Testis (tissue), 3 donors: ENCODE results near the gene ASTN1. TPM values are rescaled to one million over a fixed set of nuclear protein-coding genes. Genes with fewer than 3 reads are reported as not detected.

Experiments
- DNase-seq: peaks from one replicate; pipeline ENCODE4 v3.0.0-alpha.2; 2019
- H3K27ac ChIP-seq, 2 donors: fragments of 200-600 bp; sonication (generic); one replicate each; pipeline ENCODE4 v1.5.1; 2019
- H3K27me3 ChIP-seq: fragments of 200-600 bp; sonication (generic); one replicate; pipeline ENCODE4 v1.5.1; 2019
- H3K36me3 ChIP-seq: fragments of 200-600 bp; sonication (generic); one replicate; pipeline ENCODE4 v1.5.1; 2017; ENCODE audit warnings: low read depth; ENCODE audit errors: missing control alignments
- H3K4me1 ChIP-seq: fragments of 200-600 bp; sonication (generic); one replicate; pipeline ENCODE4 v1.5.1; 2019
- H3K4me3 ChIP-seq, 2 donors: fragments of 200-600 bp; sonication (generic); one replicate each; pipeline ENCODE4 v1.5.1; 2017 to 2019
- H3K9me3 ChIP-seq: fragments of 200-600 bp; sonication (generic); one replicate; pipeline ENCODE4 v1.5.1; 2017
- CTCF ChIP-seq, 3 experiments: fragments of 450-650 bp in 2 of 3; fragments of 200-600 bp in 1 of 3; sonication (generic) in 1 of 3; IDR thresholded peaks; one replicate each; pipeline ENCODE4 v1.5.1; 2016 to 2019; ENCODE audit warnings: antibody characterized with exemption in 3 of 3, mild to moderate bottlenecking in 2 of 3, moderate library complexity in 1 of 3
- POLR2A ChIP-seq: fragments of 450-650 bp; IDR thresholded peaks from one replicate; pipeline ENCODE4 v1.6.1; 2017; ENCODE audit warnings: antibody characterized with exemption, mild to moderate bottlenecking, moderate library complexity
- WGBS, 2 donors: methylation state at CpG; one replicate each; pipeline ENCODE4 v1.1.5; 2018; 5-methylcytosine and 5-hydroxymethylcytosine counted together
- intact Hi-C: fragments of 100-400 bp; cut with DNase I; formaldehyde crosslinking; loops from one replicate; pipeline ENCODE4 v1.15.1; 2023; ENCODE audit warnings: low total_unique reads
- polyA plus RNA-seq: library from polyadenylated mRNA; stranded (reverse); fragments of 350-450 nt; fragmentation: Illumina TruSeq; extraction: RNeasy Lipid Tissue Mini Kit (QIAGEN cat#74804); gene quantifications from one replicate; pipeline ENCODE4 v1.2.3, GENCODE V29; 2014; ENCODE audit warnings: low read depth, low replicate concordance; ENCODE audit not compliant: insufficient read depth
- total RNA-seq, 2 donors: library from RNA; depleted of rRNA; stranded (reverse); fragments of >200 nt; gene quantifications; one replicate each; pipeline ENCODE4 v1.2.3, GENCODE V29; 2016

The ASTN1 gene
- total and polyA plus RNA-seq, 3 donors from 2014 or later: 1.2 to 2.7 (median 2.1) TPM

GRCh38 chr1:177162243-177162642, 2.3 kb downstream of the ASTN1 start:
- no peak for TF ChIP-seq CTCF (IDR thresholded peaks at IDR 0.05)
- no peak for TF ChIP-seq POLR2A
- intact Hi-C loops: no loop called here

GRCh38 chr1:177146499-177146898, 18.0 kb downstream of the ASTN1 start:
- intact Hi-C loops: no loop called here
- no peak overlapping the region for H3K4me3 ChIP-seq
- H3K27me3 ChIP-seq: no peaks in the 10 kb centered on the region
- H3K36me3 ChIP-seq: no peaks in the 10 kb centered on the region
- no peaks in the 10 kb centered on the region for H3K4me1 ChIP-seq
- TF ChIP-seq CTCF (IDR thresholded peaks at IDR 0.05) (no peak), POLR2A (no peak)
- no peak overlapping the region for H3K27ac ChIP-seq
- WGBS, 2 donors: 61 to 76% methylated on average over 2 of the region's 2 CpGs
- H3K9me3 ChIP-seq: no peaks in the 10 kb centered on the region
- no peak for DNase-seq

More at GRCh38 chr1:177162243-177162642, 2.3 kb downstream of the ASTN1 start:
- H3K9me3 ChIP-seq: no peaks in the 10 kb centered on the region
- H3K27me3 ChIP-seq: no peaks in the 10 kb centered on the region
- no peaks in the 10 kb centered on the region for H3K36me3 ChIP-seq
- no peak overlapping the region for H3K27ac ChIP-seq
- H3K4me1 ChIP-seq: peaks cover 3% of the 10 kb centered on the region
- H3K4me3 ChIP-seq: no peak overlapping the region
- DNase-seq: no peak
- 76 to 85% methylated on average over 2 of the region's 2 CpGs for WGBS, 2 donors

- H3K4me3 ChIP-seq: no peak overlapping the region
- H3K9me3 ChIP-seq: no peaks in the 10 kb centered on the region
- 62 to 68% methylated on average over 3 of the region's 3 CpGs for WGBS, 2 donors
- TF ChIP-seq POLR2A (no peak), CTCF (IDR thresholded peaks at IDR 0.05) (no peak)
- no peaks in the 10 kb centered on the region for H3K4me1 ChIP-seq
- no peaks in the 10 kb centered on the region for H3K27me3 ChIP-seq
- H3K36me3 ChIP-seq: no peaks in the 10 kb centered on the region
- no peak for DNase-seq
- intact Hi-C loops: no loop called here
- H3K27ac ChIP-seq: no peak overlapping the region
Observed at GRCh38 chr1:177145106-177146070, 19.1 kb downstream of the ASTN1 start.

GRCh38 chr1:177142791-177143271, 21.7 kb downstream of the ASTN1 start:
- 75 to 81% methylated on average over 4 of the region's 4 CpGs for WGBS, 2 donors
- Histone ChIP-seq H3K27me3 (no peaks in the 10 kb centered on the region), H3K36me3 (no peaks in the 10 kb centered on the region), H3K9me3 (no peaks in the 10 kb centered on the region), H3K4me3 (no peak overlapping the region), H3K27ac (no peak overlapping the region), H3K4me1 (no peaks in the 10 kb centered on the region)
- intact Hi-C loops: no loop called here
- TF ChIP-seq POLR2A (no peak), CTCF (IDR thresholded peaks at IDR 0.05) (no peak)
- DNase-seq: no peak
